Activated naive CD8-positive, alpha-beta T cell treated with anti-CD3 and anti-CD28 coated beads for 36 hours (primary cell): ENCODE results near the gene TM9SF4. TPM values are rescaled to one million over a fixed set of nuclear protein-coding genes. Genes with fewer than 3 reads are reported as not detected.
"Not testable (repeated sequence)": the region's sequence is repeated elsewhere in the genome, so short reads cannot be mapped to it uniquely, and the experiment has no call there.

Experiments used
- DNase-seq: peaks from one replicate; pipeline ENCODE4 v3.0.0; 2021
- H3K27ac Mint-ChIP-seq: one replicate; pipeline ENCODE4 v1.8.0; 2022; ENCODE audit warnings: mild to moderate bottlenecking, moderate library complexity, mixed read lengths
- H3K27me3 Mint-ChIP-seq: one replicate; pipeline ENCODE4 v1.8.0; 2022; ENCODE audit warnings: mild to moderate bottlenecking, mixed read lengths
- H3K36me3 Mint-ChIP-seq: one replicate; pipeline ENCODE4 v1.8.0; 2021; ENCODE audit warnings: mild to moderate bottlenecking, mixed read lengths
- H3K4me1 Mint-ChIP-seq: one replicate; pipeline ENCODE4 v1.8.0; 2021; ENCODE audit warnings: mixed read lengths
- H3K4me3 Mint-ChIP-seq: one replicate; pipeline ENCODE4 v1.8.0; 2022; ENCODE audit warnings: mild to moderate bottlenecking, moderate library complexity, mixed read lengths
- H3K9me3 Mint-ChIP-seq: one replicate; pipeline ENCODE4 v1.8.0; 2022; ENCODE audit warnings: mixed read lengths
- total RNA-seq, 2 experiments: library from RNA; stranded (reverse); gene quantifications; one replicate each; pipeline ENCODE4 v1.2.3, GENCODE V29; 2021

TM9SF4 gene
- total RNA-seq, 2 experiments from 2014 or later, result 39.2 to 42.5 TPM

DNA sequence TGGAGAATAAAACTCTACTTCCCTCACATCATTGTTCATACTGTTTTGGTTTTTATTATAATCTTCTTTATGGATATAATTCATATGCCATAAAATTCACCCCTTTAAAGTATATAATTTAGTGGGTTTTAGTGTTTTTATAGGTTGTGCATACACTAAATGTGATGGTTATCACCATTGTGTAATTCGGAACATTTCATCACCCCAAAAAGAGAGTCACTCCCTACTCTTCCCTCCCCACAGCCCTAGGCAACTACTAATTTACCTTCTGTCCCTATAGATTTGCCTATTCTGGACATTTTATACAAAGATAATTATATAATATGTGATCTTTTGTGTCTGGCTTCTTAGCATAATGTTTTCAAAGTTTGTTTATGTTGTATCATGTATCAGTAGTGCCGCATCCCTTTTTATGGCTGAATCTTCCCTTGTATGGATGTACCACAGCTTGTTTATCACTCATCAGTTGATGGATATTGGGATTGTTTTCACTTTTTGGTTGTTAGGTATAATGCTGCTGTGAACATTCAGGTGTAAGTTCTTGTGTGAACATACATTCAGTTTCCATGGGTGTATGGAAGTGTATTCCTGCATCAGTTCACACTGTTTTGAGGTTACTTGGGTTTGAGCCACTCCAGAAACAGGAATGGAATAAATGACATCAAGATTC is 4.2 kb downstream of the TM9SF4 start:
- no peaks in the 10 kb centered on the region for H3K27me3 Mint-ChIP-seq
- H3K27ac Mint-ChIP-seq, result no peak overlapping the region
- H3K4me3 Mint-ChIP-seq, result peak overlapping the region; percentile 14
- DNase-seq, result no peak
- H3K36me3 Mint-ChIP-seq, result peaks cover 20% of the 10 kb centered on the region
- peaks cover 52% of the 10 kb centered on the region for H3K4me1 Mint-ChIP-seq
- peaks cover 2% of the 10 kb centered on the region for H3K9me3 Mint-ChIP-seq

DNA sequence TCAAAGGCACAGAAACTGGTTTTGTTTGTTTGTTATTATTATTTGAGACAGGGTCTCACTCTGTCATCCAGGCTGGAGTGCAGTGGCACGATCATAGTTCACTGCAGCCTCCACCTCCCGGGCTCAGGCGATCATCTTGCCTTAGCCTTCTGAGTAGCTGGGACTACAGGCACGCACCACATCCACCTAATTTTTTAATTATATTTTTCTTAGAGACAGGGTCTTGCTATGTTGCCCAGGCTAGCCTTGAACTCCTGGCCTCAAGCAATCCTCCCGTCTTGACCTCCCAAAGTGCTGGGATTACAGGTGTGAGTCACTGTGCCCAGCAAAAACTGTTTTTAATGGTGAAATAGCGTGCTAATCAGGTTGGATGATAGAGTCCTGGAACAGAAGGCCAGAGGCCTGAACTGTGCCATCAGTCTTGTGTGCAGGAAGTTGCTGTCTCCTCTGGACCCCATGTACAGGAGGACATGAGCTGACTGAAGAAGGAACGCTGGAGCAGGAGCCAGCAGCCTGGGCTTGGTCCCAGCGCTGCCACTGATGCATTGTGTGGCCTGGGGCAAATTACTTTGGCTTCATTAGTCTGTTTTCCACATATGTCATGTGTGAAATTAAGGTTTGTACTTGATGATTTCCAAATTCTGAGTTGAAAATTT is 4.9 kb downstream of the TM9SF4 start:
- Mint-ChIP-seq H3K27ac (no peak overlapping the region), H3K36me3 (peaks cover 20% of the 10 kb centered on the region), H3K4me3 (no peak overlapping the region), H3K27me3 (no peaks in the 10 kb centered on the region), H3K4me1 (peaks cover 52% of the 10 kb centered on the region), H3K9me3 (no peaks in the 10 kb centered on the region)
- no peak for DNase-seq

DNA sequence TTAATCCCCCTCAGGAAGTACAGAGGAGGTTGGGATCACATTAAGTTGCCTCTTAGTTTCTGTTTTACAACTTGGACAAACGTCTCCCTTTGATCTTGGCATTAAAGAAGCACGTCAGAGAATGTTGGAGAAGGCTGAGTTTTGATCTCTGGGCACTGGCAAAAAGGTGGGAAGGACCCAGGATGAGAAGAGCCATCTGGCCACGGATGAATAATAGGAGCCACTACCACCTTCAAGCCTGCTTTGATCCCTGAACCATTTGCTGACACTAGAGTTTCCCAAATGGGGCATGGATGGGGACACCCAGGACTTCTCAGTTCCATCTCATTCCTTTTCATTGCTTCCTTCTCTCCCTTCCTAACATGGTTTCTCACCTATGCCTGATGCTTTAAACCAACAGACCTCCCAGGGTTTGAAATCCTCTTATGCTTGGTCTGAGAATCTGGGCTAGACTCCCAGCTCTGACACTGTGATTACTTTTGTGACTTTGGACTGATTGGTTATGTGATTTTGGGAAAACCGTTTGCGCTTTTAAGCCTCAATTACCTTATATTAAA is 5.8 kb downstream of the TM9SF4 start:
- Mint-ChIP-seq H3K27ac (no peak overlapping the region), H3K27me3 (no peaks in the 10 kb centered on the region), H3K4me3 (no peak overlapping the region), H3K4me1 (peaks cover 50% of the 10 kb centered on the region), H3K36me3 (peaks cover 17% of the 10 kb centered on the region), H3K9me3 (no peaks in the 10 kb centered on the region)
- no peak for DNase-seq

DNA sequence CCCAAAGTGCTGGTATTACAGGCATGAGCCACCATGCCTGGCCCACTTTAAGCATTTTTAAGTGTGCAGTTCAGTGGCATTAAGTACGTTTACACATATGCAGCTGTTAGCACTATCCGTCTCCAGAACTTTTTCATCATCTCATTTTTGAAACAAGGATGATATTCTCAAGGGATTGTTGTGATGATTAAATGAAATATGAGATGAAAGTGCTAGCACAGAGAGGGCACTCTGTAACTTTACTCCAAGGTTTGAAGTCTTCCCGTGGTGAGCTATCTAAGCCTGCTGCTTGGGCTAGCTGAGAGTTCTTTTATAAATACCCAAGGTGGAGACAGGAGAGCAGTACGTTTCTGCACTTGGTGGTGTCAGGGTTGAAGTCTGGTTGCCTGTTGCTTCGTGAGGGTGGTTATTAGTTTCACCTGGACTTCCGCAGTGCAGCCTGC is 6.6 kb downstream of the TM9SF4 start:
- Mint-ChIP-seq H3K27ac (no peak overlapping the region), H3K4me1 (peaks cover 46% of the 10 kb centered on the region), H3K36me3 (peaks cover 17% of the 10 kb centered on the region), H3K4me3 (no peak overlapping the region), H3K27me3 (no peaks in the 10 kb centered on the region), H3K9me3 (no peaks in the 10 kb centered on the region)
- DNase-seq, result no peak

DNA sequence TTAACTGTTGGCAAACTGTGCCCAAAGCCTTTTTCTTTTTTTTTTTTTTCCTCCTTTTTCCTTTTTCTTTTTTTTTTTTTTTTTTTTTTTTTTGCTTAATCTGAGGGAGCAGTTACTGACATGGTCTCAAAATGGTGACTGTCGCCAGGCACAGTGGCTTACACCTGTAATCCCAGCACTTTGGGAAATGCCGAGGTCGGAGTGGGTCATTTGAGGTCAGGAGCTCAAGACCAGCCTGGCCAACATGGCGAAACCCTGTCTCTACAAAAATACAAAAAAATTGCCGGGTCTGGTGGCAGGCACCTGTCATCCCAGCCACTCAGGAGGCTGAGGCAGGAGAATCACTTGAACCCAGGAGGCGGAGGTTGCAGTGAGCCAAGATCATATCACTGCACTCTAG is 7.3 kb downstream of the TM9SF4 start:
- not testable (repeated sequence) for H3K27ac Mint-ChIP-seq, H3K9me3 Mint-ChIP-seq, H3K4me3 Mint-ChIP-seq, DNase-seq, H3K27me3 Mint-ChIP-seq
- peaks cover 12% of the 10 kb centered on the region for H3K36me3 Mint-ChIP-seq
- H3K4me1 Mint-ChIP-seq, result peaks cover 40% of the 10 kb centered on the region

DNA sequence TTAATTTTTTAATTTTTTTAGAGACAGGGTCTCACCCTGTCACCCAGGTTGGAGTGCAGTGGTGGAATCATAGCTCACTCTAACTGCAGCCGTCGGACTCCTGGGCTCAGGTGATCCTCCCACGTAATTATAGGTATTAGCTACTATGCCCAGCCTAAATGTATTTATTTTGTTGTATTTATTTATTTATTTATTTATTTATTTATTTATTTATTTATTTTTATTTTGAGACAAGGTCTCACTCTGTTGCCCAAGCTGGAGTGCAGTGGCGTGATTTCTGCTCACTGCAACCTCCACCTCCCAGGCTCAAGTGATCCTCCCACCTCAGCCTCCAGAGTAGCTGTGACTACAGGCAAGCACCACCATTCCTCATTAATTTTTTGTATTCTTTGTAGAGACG is 8.9 kb downstream of the TM9SF4 start:
- Mint-ChIP-seq H3K4me1 (peaks cover 31% of the 10 kb centered on the region), H3K36me3 (peaks cover 14% of the 10 kb centered on the region)
- DNase-seq, H3K27me3 Mint-ChIP-seq, H3K4me3 Mint-ChIP-seq, H3K27ac Mint-ChIP-seq, H3K9me3 Mint-ChIP-seq: not testable (repeated sequence)

DNA sequence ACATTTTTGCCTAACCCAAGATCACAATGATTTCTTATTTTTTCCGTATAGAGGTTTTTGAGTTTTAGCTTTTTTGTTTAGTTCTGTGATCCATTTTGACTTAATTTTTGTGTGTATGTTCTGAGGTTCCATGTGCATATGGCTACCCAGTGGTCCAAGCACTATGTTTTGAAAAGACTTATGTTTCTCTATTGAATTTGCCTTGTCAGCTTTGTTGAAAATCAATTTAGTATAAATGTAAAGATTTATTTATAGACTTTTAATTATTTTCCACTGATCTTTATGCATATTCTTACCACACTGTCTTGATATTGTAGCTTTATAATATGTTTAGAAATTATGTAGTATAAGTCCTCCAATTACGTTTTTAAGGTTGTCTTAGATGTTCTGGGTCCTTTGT is 10.2 kb downstream of the TM9SF4 start:
- Mint-ChIP-seq H3K4me3 (no peak overlapping the region), H3K9me3 (no peaks in the 10 kb centered on the region), H3K27ac (no peak overlapping the region), H3K27me3 (no peaks in the 10 kb centered on the region), H3K36me3 (peaks cover 19% of the 10 kb centered on the region), H3K4me1 (peaks cover 23% of the 10 kb centered on the region)
- no peak for DNase-seq

DNA sequence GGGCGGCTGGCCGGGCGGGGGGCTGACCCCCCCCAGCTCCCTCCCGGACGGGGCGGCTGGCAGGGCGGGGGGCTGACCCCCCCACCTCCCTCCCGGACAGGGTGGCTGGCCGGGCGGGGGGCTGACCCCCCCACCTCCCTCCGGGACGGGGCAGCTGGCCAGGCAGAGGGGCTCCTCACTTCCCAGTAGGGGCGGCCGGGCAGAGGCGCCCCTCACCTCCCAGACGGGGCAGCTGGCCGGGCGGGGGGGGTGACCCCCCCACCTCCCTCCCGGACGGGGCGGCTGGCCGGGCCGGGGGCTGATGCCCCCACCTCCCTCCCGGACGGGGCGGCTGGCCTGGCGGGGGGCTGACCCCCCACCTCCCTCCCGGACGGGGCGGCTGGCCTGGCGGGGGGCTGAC is 12.4 kb downstream of the TM9SF4 start:
- H3K27ac Mint-ChIP-seq, DNase-seq, H3K27me3 Mint-ChIP-seq, H3K4me3 Mint-ChIP-seq, H3K9me3 Mint-ChIP-seq: not testable (repeated sequence)
- peaks cover 17% of the 10 kb centered on the region for H3K4me1 Mint-ChIP-seq
- peaks cover 18% of the 10 kb centered on the region for H3K36me3 Mint-ChIP-seq

DNA sequence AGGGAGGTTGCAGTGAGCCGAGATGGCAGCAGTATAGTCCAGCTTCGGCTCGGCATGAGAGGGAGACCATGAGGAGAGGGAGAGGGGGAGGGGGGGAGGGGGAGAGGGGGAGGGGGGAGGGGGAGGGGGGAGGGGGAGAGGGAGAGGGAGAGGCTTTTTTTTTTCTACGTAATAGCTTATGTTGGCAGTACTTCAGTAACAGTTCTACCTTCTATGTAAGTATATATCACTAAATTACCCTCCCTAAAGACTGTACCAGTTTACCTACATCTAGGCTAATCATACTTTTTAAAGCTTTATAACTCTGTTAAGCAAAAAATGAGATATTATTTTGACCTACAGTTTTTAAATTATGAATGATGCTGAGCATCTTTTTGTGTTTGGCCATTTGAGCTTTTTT is 13.6 kb downstream of the TM9SF4 start:
- no peaks in the 10 kb centered on the region for H3K27me3 Mint-ChIP-seq
- H3K9me3 Mint-ChIP-seq, result no peaks in the 10 kb centered on the region
- peaks cover 18% of the 10 kb centered on the region for H3K36me3 Mint-ChIP-seq
- no peak for DNase-seq
- H3K27ac Mint-ChIP-seq, result no peak overlapping the region
- peaks cover 10% of the 10 kb centered on the region for H3K4me1 Mint-ChIP-seq
- H3K4me3 Mint-ChIP-seq, result no peak overlapping the region

DNA sequence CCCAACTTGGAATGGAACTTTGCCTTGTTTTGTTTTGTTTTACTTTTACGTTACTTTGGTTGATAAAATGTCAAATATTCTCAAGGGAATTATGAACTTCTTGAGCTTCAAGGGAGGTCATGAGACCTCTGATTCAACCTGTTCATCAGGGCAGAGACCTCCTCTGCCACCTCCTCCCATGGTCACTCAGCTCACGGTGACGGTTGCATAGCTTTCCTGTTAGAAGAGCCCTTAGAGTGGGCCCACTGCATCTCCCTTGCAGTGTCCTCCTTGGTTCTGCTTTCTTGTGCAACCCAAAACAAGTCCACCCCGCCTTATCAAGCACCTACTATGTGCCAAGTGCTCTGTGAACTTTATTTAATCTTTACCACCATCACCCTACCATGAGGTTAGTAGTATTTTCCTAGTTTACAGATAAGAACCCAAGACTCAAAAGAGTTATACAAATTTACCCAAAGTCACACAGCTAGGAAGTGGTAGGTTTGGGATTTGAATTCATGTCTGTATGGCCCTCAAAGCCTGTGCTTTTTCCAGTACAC is 15.5 kb downstream of the TM9SF4 start:
- no peak overlapping the region for H3K27ac Mint-ChIP-seq
- H3K9me3 Mint-ChIP-seq, result no peaks in the 10 kb centered on the region
- H3K4me1 Mint-ChIP-seq, result peaks cover 9% of the 10 kb centered on the region
- peaks cover 18% of the 10 kb centered on the region for H3K36me3 Mint-ChIP-seq
- H3K4me3 Mint-ChIP-seq, result no peak overlapping the region
- no peaks in the 10 kb centered on the region for H3K27me3 Mint-ChIP-seq
- DNase-seq, result no peak

DNA sequence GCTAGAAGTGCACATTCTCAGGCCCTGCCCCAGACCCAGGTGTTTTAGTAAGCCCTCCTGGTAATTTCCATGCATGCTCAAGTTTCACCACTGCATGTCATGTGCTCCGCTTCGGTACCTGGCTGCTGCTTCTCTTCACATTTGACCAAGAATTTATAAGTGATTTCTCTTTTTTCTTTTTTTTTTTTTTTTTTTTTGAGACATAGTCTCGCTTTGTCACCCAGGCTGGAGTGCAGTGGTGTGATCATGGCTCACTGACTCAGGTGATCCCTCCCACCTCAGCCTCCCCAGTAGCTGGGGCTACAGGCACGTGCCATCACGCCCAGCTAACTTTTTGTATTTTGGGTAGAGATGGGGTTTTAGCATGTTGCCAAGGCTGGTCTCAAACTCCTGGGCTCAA is 16.0 kb downstream of the TM9SF4 start:
- H3K27me3 Mint-ChIP-seq, result no peaks in the 10 kb centered on the region
- no peak for DNase-seq
- H3K9me3 Mint-ChIP-seq, result no peaks in the 10 kb centered on the region
- no peak overlapping the region for H3K4me3 Mint-ChIP-seq
- peaks cover 12% of the 10 kb centered on the region for H3K4me1 Mint-ChIP-seq
- H3K36me3 Mint-ChIP-seq, result peaks cover 20% of the 10 kb centered on the region
- no peak overlapping the region for H3K27ac Mint-ChIP-seq

DNA sequence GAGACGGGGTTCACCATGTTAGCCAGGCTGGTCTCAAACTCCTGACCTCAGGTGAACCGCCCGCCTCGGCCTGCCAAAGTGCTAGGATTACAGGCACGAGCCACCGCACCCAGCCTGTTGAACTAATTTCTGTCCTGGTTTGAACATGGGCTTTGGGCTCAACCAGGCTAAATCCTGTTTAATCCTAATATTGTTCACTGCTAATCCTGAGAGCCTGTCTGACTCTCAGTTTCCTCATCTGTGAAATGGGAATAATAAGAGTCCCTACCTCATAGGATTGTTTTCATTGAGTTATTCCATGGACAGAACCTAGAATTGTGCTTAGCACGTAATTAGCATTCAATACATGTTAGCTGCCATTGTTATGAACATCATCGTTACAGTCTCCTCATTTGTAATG is 17.4 kb downstream of the TM9SF4 start:
- Mint-ChIP-seq H3K36me3 (peaks cover 23% of the 10 kb centered on the region), H3K9me3 (no peaks in the 10 kb centered on the region)

DNA sequence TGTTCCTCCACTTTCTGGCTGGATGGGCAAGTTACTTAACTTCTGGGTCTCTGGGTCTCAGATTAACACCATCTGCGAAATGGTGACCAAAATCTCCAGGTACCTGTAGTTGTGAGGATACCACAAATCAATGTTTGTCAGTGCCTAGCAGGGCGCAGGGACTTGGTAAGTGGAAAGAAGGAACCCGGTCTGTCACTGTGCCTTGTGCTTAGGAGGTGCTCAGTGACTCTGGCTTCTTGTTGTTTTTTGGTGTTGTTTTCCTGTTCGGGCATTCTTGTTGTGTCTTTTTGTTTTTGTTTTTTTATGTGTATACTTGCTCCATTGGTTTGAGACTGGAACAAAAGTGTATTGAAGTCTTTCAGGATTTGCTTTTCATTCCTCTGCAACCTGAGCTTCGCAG is 17.8 kb downstream of the TM9SF4 start:
- H3K9me3 Mint-ChIP-seq, result no peaks in the 10 kb centered on the region
- H3K4me1 Mint-ChIP-seq, result peaks cover 14% of the 10 kb centered on the region
- peaks cover 24% of the 10 kb centered on the region for H3K36me3 Mint-ChIP-seq
- DNase-seq, result no peak
- no peaks in the 10 kb centered on the region for H3K27me3 Mint-ChIP-seq
- no peak overlapping the region for H3K4me3 Mint-ChIP-seq
- H3K27ac Mint-ChIP-seq, result no peak overlapping the region

More for the DNA sequence above, 17.4 kb downstream of the TM9SF4 start:
- Mint-ChIP-seq H3K27ac (no peak overlapping the region), H3K27me3 (no peaks in the 10 kb centered on the region), H3K4me1 (peaks cover 12% of the 10 kb centered on the region), H3K4me3 (no peak overlapping the region)
- DNase-seq, result no peak

DNA sequence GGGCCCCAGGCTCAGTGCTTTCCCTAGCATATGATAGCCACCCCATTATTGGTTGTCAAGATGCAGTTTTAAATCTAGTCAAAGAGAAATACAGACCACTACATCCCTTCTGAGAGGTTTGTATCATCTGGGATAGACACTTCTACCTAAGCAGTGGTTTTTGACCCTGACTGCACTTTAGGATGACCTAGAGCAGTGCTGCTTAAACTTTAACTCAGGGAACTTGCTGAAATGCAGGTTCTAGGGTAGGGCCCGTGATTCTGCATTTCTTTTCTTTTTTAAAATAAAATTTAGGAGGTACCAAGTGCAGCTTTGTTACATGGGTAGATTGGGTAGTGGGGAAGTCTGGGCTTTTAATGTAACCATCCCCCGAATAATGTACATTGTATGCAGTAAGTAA is 18.7 kb downstream of the TM9SF4 start:
- H3K27me3 Mint-ChIP-seq, result no peaks in the 10 kb centered on the region
- no peak overlapping the region for H3K4me3 Mint-ChIP-seq
- no peak overlapping the region for H3K27ac Mint-ChIP-seq
- H3K36me3 Mint-ChIP-seq, result peaks cover 21% of the 10 kb centered on the region
- H3K4me1 Mint-ChIP-seq, result peaks cover 21% of the 10 kb centered on the region
- no peaks in the 10 kb centered on the region for H3K9me3 Mint-ChIP-seq
- no peak for DNase-seq

DNA sequence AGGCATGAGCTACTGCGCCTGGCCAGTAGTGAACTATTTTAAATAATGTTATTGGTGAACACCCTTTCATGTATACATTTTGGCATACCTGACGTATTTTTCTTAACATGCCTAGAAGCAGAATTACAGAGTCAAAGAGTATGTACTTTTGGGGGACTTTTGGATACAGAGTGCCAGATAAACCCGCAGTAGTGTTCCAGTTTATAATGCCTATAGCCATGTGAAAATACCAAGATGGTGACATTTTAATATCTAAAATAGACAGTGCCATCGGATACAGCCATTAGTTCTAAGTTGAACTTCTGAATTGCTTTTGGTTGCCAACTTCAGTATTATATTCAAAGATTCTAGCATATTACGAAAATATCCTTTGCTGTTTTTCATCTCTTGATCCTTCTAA is 20.3 kb downstream of the TM9SF4 start:
- H3K9me3 Mint-ChIP-seq, result no peaks in the 10 kb centered on the region
- DNase-seq, result no peak
- no peak overlapping the region for H3K27ac Mint-ChIP-seq
- H3K27me3 Mint-ChIP-seq, result no peaks in the 10 kb centered on the region
- H3K36me3 Mint-ChIP-seq, result peaks cover 18% of the 10 kb centered on the region
- no peak overlapping the region for H3K4me3 Mint-ChIP-seq
- peaks cover 21% of the 10 kb centered on the region for H3K4me1 Mint-ChIP-seq
